Mucosa of descending colon (tissue), 3 donors: Measurements from ENCODE around the gene ANKMY1. TPM values are rescaled to one million over a fixed set of nuclear protein-coding genes. Genes with fewer than 3 reads are reported as not detected.

ENCODE experiments used
- ATAC-seq: fragments of 200-7000 bp; cut with Tn5 transposase; one replicate; pipeline ENCODE4 v1.9.1; 2020; ENCODE audit warnings: mild to moderate bottlenecking, moderate library complexity
- DNase-seq, 3 donors: peaks; one replicate each; pipeline ENCODE4 v3.0.0-alpha.2; 2020
- H3K36me3 ChIP-seq: fragments of 200-600 bp; one replicate; pipeline ENCODE4 v1.8.0; 2021; ENCODE audit warnings: low read depth, mild to moderate bottlenecking
- H3K4me1 ChIP-seq: fragments of 200-600 bp; one replicate; pipeline ENCODE4 v1.8.0; 2021; ENCODE audit warnings: low read depth, mild to moderate bottlenecking
- H3K4me3 ChIP-seq: fragments of 200-600 bp; one replicate; pipeline ENCODE4 v1.8.0; 2021; ENCODE audit warnings: mild to moderate bottlenecking
- H3K9me3 ChIP-seq: fragments of 200-600 bp; one replicate; pipeline ENCODE4 v1.8.0; 2021; ENCODE audit warnings: mild to moderate bottlenecking
- intact Hi-C, 2 donors: fragments of 100-400 bp; cut with DNase I in 1 of 2; cut with micrococcal nuclease in 1 of 2; formaldehyde crosslinking; loops; one replicate each; pipeline versions ENCODE4 v1.11.0 to v1.11.1; 2022; cut with DNase I, micrococcal nuclease
- total RNA-seq, 3 donors: library from RNA; stranded (reverse); fragmentation: NEBNext Ultra II Directional in 2 of 3; extraction: Animal tissue kit (Norgen Biotek cat#: 25700) in 2 of 3; gene quantifications; one replicate each; pipeline versions ENCODE4 v1.2.1 to v1.2.4, GENCODE V29; 2021 to 2023
- TF ChIP-seq, protein P1 (sequence below): fragments of 200-600 bp; IDR thresholded peaks from one replicate; pipeline ENCODE4 v1.8.0; 2022; ENCODE audit warnings: antibody characterized with exemption, mild to moderate bottlenecking
- donor health status: DM: no; HTN: no; CAD: no; lungs with moderate emphysema.
- donor health status: DM: no; HTN: no; CAD: no.
- donor health status: DM: no; HTN: yes; CAD: no.

The ANKMY1 gene
- total RNA-seq, 3 donors from 2014 or later = 23.0 to 32.7 (median 23.5) TPM

DNA sequence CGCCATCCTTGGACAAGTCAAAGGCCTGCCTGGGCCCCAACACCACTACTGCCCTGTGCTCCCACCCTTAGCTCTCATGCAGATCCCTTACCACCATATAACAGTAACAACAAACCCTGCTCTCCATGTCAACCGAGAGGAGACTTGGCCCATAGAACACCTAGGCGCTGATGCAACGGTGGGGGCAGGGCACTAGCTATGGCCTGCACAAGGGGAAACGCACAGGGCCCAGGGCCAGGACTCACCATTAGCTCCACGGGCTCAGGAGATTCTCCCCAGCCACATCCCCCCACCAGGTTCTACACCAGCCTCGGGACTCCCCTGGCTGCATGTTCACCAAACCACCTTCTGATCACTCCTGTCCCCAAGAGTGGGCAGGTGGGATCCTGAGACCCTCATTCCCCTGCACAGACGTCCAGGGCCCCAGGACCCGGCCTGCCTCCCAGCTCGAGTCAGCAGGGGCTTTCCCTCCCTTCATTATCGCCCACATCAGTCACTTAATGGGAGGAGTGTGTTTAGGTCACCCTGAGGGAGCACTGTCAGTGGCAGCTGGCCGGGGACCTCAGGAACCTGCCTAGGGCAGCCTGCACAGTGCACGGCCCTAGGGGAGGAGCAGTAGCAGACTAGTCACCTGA is 29.3 kb downstream of the ANKMY1 start:
- intact Hi-C loops = no loop called here
- H3K9me3 ChIP-seq = peaks cover 39% of the 10 kb centered on the region
- H3K4me1 ChIP-seq = no peaks in the 10 kb centered on the region
- TF ChIP-seq, protein P1, sequence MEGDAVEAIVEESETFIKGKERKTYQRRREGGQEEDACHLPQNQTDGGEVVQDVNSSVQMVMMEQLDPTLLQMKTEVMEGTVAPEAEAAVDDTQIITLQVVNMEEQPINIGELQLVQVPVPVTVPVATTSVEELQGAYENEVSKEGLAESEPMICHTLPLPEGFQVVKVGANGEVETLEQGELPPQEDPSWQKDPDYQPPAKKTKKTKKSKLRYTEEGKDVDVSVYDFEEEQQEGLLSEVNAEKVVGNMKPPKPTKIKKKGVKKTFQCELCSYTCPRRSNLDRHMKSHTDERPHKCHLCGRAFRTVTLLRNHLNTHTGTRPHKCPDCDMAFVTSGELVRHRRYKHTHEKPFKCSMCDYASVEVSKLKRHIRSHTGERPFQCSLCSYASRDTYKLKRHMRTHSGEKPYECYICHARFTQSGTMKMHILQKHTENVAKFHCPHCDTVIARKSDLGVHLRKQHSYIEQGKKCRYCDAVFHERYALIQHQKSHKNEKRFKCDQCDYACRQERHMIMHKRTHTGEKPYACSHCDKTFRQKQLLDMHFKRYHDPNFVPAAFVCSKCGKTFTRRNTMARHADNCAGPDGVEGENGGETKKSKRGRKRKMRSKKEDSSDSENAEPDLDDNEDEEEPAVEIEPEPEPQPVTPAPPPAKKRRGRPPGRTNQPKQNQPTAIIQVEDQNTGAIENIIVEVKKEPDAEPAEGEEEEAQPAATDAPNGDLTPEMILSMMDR = no peak
- H3K4me3 ChIP-seq = no peak overlapping the region
- ATAC-seq (no peak), DNase-seq (no peak)
- H3K36me3 ChIP-seq = no peaks in the 10 kb centered on the region

DNA sequence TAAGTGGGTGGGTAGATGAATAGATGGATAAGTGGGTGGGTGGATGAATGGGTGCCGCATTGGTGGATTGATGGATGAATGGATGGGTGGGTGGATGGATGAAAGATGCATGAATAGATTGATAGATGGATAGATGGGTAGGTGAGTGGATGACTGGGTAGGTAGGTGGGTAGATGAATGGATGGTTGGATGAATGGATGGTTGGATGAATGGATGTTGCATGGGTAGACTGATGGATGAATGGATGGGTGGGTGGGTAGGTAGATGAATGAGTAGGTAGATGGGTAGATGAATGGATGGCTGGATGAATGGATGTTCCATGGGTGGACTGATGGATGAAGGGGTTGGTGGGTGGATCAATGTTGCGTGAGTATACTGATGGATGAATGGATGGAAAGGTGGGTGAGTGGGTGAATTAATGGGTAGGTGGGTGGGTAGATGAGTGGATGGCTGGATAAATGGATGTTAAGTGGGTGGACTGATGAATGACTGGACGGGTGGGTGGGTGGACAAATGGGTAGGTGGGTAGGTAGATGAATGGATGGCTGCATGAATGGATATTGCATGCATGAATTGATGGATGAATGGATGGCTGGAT is 30.5 kb downstream of the ANKMY1 start:
- ATAC-seq (no peak), DNase-seq (no peak)
- TF ChIP-seq, protein P1 = no peak
- Histone ChIP-seq H3K4me1 (no peaks in the 10 kb centered on the region), H3K4me3 (no peak overlapping the region), H3K9me3 (peaks cover 31% of the 10 kb centered on the region), H3K36me3 (no peaks in the 10 kb centered on the region)
- intact Hi-C loops = no loop called here

DNA sequence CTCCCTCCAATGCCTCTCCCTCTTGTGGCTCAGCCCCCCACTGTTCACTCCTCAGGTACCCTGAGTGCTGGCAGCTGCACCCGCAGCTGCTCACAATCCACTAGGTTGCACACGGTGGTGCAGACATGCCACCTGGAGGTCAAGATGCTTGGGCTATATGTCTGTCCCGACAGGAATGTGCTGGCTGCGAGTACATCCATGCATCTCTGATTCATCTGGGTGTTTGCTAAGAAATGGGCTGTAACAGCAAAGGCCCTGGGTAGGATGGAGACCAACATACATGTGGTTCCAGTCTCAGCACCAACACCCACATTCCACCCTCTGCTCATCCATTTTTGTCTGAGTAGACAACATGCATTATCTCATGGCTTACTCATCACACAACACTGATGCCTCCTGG is 31.3 kb downstream of the ANKMY1 start:
- TF ChIP-seq, protein P1 = no peak
- Histone ChIP-seq H3K36me3 (no peaks in the 10 kb centered on the region), H3K4me1 (no peaks in the 10 kb centered on the region), H3K4me3 (no peak overlapping the region), H3K9me3 (peaks cover 24% of the 10 kb centered on the region)
- intact Hi-C loops = no loop called here
- no peak for DNase-seq
- ATAC-seq = no peak

DNA sequence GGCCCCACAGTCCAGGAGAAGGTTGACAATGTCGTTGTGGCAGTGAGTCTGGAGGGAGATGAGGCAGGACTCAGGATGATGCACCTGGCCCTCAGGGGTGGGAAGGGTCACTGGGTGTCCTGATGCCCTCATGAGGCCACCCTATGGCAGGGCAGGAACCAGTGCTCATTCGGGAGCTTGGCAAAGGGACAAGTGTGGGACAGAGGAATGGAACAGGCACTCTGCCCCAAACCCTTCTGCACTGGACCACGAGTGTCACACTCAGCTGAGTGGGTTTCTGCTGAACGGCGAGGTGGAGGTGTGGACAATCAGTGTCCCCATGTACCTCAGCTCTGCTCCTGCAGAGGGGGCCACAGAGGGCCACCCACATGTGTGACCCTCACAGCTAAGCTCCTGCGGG is 32.0 kb downstream of the ANKMY1 start:
- Histone ChIP-seq H3K4me3 (no peak overlapping the region), H3K4me1 (no peaks in the 10 kb centered on the region), H3K36me3 (no peaks in the 10 kb centered on the region), H3K9me3 (peaks cover 17% of the 10 kb centered on the region)
- DNase-seq (no peak), ATAC-seq (no peak)
- TF ChIP-seq, protein P1 = no peak
- intact Hi-C loops = no loop called here

DNA sequence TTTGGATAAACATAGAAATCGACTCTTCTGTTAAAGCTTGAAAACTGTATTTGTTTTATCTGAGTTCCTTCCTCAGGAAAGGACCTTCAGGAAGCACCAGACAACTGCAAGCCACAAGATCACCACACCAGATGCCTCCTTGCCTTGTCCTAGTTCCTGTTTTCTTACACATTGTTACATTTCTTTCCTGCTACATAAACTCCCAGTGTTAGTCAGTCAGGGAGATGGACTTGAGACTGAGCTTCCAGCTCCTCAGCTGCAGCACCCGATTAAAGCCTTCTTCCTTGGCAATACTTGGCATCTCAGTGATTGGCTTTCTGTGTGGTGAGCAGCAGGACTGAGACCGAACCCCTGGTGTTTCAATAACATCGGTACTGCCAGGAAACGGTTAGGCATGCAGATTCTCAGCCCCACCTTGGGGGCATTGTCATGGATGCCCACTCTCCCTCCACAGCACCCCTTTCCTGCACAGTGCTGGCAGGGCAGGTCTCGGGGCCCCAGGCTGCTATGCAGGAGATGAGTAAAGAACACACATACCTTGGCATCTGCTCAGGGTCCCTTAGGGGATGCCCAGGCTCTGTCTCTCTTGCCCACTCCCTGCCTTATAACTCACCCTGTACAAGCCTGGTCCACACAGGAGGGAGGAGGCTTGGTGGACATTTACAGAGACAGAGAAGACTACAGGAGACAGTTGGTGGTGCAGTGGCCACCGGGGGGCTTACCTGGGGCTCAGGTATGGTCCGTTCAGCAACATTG is 32.6 kb downstream of the ANKMY1 start:
- no peaks in the 10 kb centered on the region for H3K4me1 ChIP-seq
- ATAC-seq (no peak), DNase-seq (no peak)
- H3K36me3 ChIP-seq = no peaks in the 10 kb centered on the region
- TF ChIP-seq, protein P1 = no peak
- H3K4me3 ChIP-seq = no peak overlapping the region
- H3K9me3 ChIP-seq = peaks cover 16% of the 10 kb centered on the region
- intact Hi-C loops = no loop called here
